ENCODE data around the gene ADARB1. TPM values are rescaled to one million over a fixed set of nuclear protein-coding genes. Genes with fewer than 3 reads are reported as not detected.

The ADARB1 gene
- total and polyA plus RNA-seq, 2 donors (not counting 1 experiment from before 2014, with no cell fraction given) = 17.1 to 33.3 TPM

DNA sequence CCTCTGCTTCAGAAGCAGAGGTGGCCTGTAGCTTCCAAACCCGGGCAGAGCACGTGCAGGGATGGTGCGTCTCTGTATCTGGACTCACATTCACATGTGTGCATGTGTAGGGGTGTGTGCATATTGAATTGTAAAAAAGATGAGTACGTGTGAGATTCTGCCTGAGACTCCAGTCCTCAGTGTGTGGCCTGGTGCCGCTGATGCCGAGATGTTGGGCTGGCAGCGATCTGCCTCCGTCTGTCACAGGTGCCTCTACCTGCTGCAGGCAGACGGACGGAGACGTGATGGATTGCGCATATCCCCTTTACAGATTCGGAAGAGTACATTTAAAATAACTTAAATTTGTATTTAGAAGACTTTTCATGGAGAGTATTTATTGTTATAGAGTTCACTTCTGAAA is 53.6 kb downstream of the ADARB1 start:
- intact Hi-C loops (cut with micrococcal nuclease) = loop anchor here (1.0 to 5.0 kb wide), 5 partner anchors 18 to 326 kb away; partner anchors contain the start of genes ADARB1 and UBE2G2

More for the DNA sequence above, 53.6 kb downstream of the ADARB1 start:
- ATAC-seq (ENCODE audit: low read depth) = no peak
- Histone ChIP-seq H3K79me2 (ENCODE audit: control insufficient read depth, insufficient read depth, low read length) (peaks cover 78% of the 10 kb centered on the region), H2AFZ (ENCODE audit: insufficient read depth, low read depth, low read length, poor library complexity, severe bottlenecking) (no peak overlapping the region), H3K4me1 (ENCODE audit: control insufficient read depth in 2 of 2, insufficient read depth in 2 of 2, low read length in 2 of 2) (peaks cover 78% of the 10 kb centered on the region in 2 donors), H3K9me3 (ENCODE audit: control extremely low read depth in 1 of 3, control insufficient read depth in 2 of 3, insufficient read depth in 1 of 3, low read length in 2 of 3) (no peaks in the 10 kb centered on the region), H3K36me3 (replicated peaks in 1 of 2; ENCODE audit: control extremely low read depth in 1 of 2, control insufficient read depth in 1 of 2, extremely low read depth in 1 of 2, insufficient read depth in 2 of 2, low read length in 1 of 2) (peaks cover 0 to 7% of the 10 kb centered on the region in 2 experiments), H3K9ac (ENCODE audit: low read length) (no peak overlapping the region), H3K27ac (ENCODE audit: low read length in 2 of 2) (no peak overlapping the region), H3K4me2 (replicated peaks; ENCODE audit: low read depth, low read length, poor library complexity, severe bottlenecking) (peak overlapping the region; percentile 35), H3K4me3 (ENCODE audit: control extremely low read depth in 1 of 5, extremely low read depth in 1 of 5, insufficient read depth in 1 of 5, low read depth in 2 of 5, low read length in 4 of 5) (no peak overlapping the region), H4K20me1 (ENCODE audit: control insufficient read depth, insufficient read depth, low read length, poor library complexity, severe bottlenecking) (peaks cover 9% of the 10 kb centered on the region), H3K27me3 (replicated peaks in 1 of 4; ENCODE audit: control extremely low read depth in 1 of 4, control insufficient read depth in 3 of 4, insufficient read depth in 4 of 4, low read length in 3 of 4) (no peaks in the 10 kb centered on the region)
- peaks cover 82% of the 10 kb centered on the region for H3K4me1 Mint-ChIP-seq
- CTCF ChIA-PET = interaction anchor here (0.5 to 10.0 kb wide), 37 partner anchors 8 to 1317 kb away, joined by 3 to 423 read pairs (median 5); partner anchors contain the start of genes ADARB1, SLX9 and UBE2G2
- POLR2A ChIA-PET = interaction anchor here (1.3 to 1.4 kb wide), 2 partner anchors 17 to 178 kb away, joined by 4 to 5 read pairs; no protein-coding TSS in a partner anchor
- H3K27ac Mint-ChIP-seq = no peak overlapping the region
- no peaks in the 10 kb centered on the region for H3K27me3 Mint-ChIP-seq
- H3K4me3 Mint-ChIP-seq = peak overlapping the region; percentile 16
- no peak for TF ChIP-seq EZH2 (IDR thresholded peaks at IDR 0.05; ENCODE audit: borderline replicate concordance, insufficient read depth, low read depth, low read length, poor library complexity, severe bottlenecking)
- TF ChIP-seq, protein P1, sequence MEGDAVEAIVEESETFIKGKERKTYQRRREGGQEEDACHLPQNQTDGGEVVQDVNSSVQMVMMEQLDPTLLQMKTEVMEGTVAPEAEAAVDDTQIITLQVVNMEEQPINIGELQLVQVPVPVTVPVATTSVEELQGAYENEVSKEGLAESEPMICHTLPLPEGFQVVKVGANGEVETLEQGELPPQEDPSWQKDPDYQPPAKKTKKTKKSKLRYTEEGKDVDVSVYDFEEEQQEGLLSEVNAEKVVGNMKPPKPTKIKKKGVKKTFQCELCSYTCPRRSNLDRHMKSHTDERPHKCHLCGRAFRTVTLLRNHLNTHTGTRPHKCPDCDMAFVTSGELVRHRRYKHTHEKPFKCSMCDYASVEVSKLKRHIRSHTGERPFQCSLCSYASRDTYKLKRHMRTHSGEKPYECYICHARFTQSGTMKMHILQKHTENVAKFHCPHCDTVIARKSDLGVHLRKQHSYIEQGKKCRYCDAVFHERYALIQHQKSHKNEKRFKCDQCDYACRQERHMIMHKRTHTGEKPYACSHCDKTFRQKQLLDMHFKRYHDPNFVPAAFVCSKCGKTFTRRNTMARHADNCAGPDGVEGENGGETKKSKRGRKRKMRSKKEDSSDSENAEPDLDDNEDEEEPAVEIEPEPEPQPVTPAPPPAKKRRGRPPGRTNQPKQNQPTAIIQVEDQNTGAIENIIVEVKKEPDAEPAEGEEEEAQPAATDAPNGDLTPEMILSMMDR (IDR thresholded peaks at IDR 0.05) = no peak
- DNase-seq = no peak
- WGBS (ENCODE audit: insufficient coverage) = 97% methylated on average over 8 of the region's 13 CpGs
- H3K9me3 Mint-ChIP-seq (ENCODE audit: insufficient read depth) = no peaks in the 10 kb centered on the region

All from B cell (primary cell).